PC-3 (cell line): Measurements from ENCODE around the gene FGF1. TPM values are rescaled to one million over a fixed set of nuclear protein-coding genes. Genes with fewer than 3 reads are reported as not detected.

Source experiments
- ATAC-seq: fragments of 200-7000 bp; cut with Tn5 transposase; 2 replicates; pipeline ENCODE4 v1.9.1; 2020; ENCODE audit warnings: mild to moderate bottlenecking, moderate library complexity
- BruUV-seq: library from RNA; stranded (reverse); fragments of 400-500 nt; replicated peaks from 2 replicates; lab custom pipeline; 2021; lab: Mats Ljungman, UMichigan
- CTCF ChIA-PET: fragments of 300-600 bp; sonication (Branson Sonifier 250); formaldehyde crosslinking; loops from one replicate; lab custom pipeline; 2022; ENCODE audit warnings: antibody characterized with exemption; lab: Charles Lee
- POLR2A ChIA-PET: fragments of 300-600 bp; sonication (Branson Sonifier 250); formaldehyde crosslinking; loops from one replicate; lab custom pipeline; 2022; ENCODE audit warnings: antibody characterized with exemption; ENCODE audit not compliant: unreplicated experiment; lab: Charles Lee
- DNase-seq: peaks from one replicate; pipeline ENCODE4 v3.0.0-alpha.2; 2015
- H2AFZ ChIP-seq: fragments of 300-600 bp; sonication (generic); 2 replicates; pipeline ENCODE4 v1.6.0; 2016; ENCODE audit warnings: antibody characterized with exemption, low read length
- H3F3A ChIP-seq: fragments of 300-600 bp; sonication (generic); one replicate; pipeline ENCODE4 v1.6.0; 2017; ENCODE audit warnings: antibody characterized with exemption, low read length, control low read depth, mild to moderate bottlenecking; ENCODE audit not compliant: unreplicated experiment
- H3K27ac ChIP-seq: fragments of 300-600 bp; sonication (generic); 2 replicates; pipeline ENCODE4 v1.5.1; 2016; ENCODE audit warnings: mild to moderate bottlenecking, low read length
- H3K27me3 ChIP-seq: fragments of 300-600 bp; sonication (generic); 2 replicates; pipeline ENCODE4 v1.6.1; 2016; ENCODE audit warnings: low read length, mixed read lengths
- H3K36me3 ChIP-seq: fragments of 300-600 bp; sonication (generic); 2 replicates; pipeline ENCODE4 v1.6.1; 2016; ENCODE audit warnings: low read depth, mixed run types, low read length, mixed read lengths
- H3K4me1 ChIP-seq: fragments of 300-600 bp; sonication (generic); 2 replicates; pipeline ENCODE4 v1.5.1; 2016; ENCODE audit warnings: low read length; ENCODE audit not compliant: insufficient read depth
- H3K4me2 ChIP-seq: fragments of 300-600 bp; sonication (generic); 2 replicates; pipeline ENCODE4 v1.6.0; 2016; ENCODE audit warnings: low read length
- H3K4me3 ChIP-seq: fragments of 300-600 bp; sonication (generic); 2 replicates; pipeline ENCODE4 v1.5.1; 2016; ENCODE audit warnings: mild to moderate bottlenecking, low read length, mixed read lengths
- H3K79me2 ChIP-seq: fragments of 300-600 bp; sonication (generic); 2 replicates; pipeline ENCODE4 v1.6.1; 2017; ENCODE audit warnings: low read length, mixed read lengths
- H3K9ac ChIP-seq: fragments of 300-600 bp; sonication (generic); 2 replicates; pipeline ENCODE4 v1.6.0; 2016; ENCODE audit warnings: mild to moderate bottlenecking, low read length
- H3K9me2 ChIP-seq: fragments of 300-600 bp; sonication (generic); replicated peaks from 2 replicates; pipeline ENCODE4 v1.6.1; 2016; ENCODE audit warnings: mixed run types, low read length, mixed read lengths
- H3K9me3 ChIP-seq: fragments of 300-600 bp; sonication (generic); 2 replicates; pipeline ENCODE4 v1.6.1; 2016; ENCODE audit warnings: low read length, mixed read lengths
- H4K20me1 ChIP-seq: fragments of 300-600 bp; sonication (generic); 2 replicates; pipeline ENCODE4 v1.6.1; 2016; ENCODE audit warnings: low read length, mixed read lengths
- EZH2 ChIP-seq: fragments of 300-600 bp; sonication (generic); IDR thresholded peaks from one replicate; pipeline ENCODE4 v1.6.1; 2017; ENCODE audit warnings: antibody characterized with exemption, mild to moderate bottlenecking, low read length; ENCODE audit not compliant: unreplicated experiment
- EZH2phosphoT487 ChIP-seq: fragments of 300-600 bp; sonication (generic); IDR thresholded peaks from 2 replicates; pipeline ENCODE4 v1.6.1; 2018; ENCODE audit warnings: mild to moderate bottlenecking, antibody characterized with exemption, low read length, borderline replicate concordance
- intact Hi-C: fragments of 100-400 bp; cut with micrococcal nuclease; formaldehyde crosslinking; loops from 2 replicates; pipeline ENCODE4 v1.9.0; 2023
- total RNA-seq: library from RNA; depleted of rRNA; stranded (reverse); fragments of >200 nt; gene quantifications from 2 replicates; pipeline ENCODE4 v1.2.3, GENCODE V29; 2014
- TF ChIP-seq, protein P1 (sequence below): fragments of 300-600 bp; sonication (generic); conservative IDR thresholded peaks from 2 replicates; pipeline ENCODE4 v1.5.1; 2017; ENCODE audit warnings: antibody characterized with exemption, low read depth, mild to moderate bottlenecking, low read length

Gene FGF1
- total RNA-seq, 1 experiment from 2014 or later, result 1.5 TPM

DNA sequence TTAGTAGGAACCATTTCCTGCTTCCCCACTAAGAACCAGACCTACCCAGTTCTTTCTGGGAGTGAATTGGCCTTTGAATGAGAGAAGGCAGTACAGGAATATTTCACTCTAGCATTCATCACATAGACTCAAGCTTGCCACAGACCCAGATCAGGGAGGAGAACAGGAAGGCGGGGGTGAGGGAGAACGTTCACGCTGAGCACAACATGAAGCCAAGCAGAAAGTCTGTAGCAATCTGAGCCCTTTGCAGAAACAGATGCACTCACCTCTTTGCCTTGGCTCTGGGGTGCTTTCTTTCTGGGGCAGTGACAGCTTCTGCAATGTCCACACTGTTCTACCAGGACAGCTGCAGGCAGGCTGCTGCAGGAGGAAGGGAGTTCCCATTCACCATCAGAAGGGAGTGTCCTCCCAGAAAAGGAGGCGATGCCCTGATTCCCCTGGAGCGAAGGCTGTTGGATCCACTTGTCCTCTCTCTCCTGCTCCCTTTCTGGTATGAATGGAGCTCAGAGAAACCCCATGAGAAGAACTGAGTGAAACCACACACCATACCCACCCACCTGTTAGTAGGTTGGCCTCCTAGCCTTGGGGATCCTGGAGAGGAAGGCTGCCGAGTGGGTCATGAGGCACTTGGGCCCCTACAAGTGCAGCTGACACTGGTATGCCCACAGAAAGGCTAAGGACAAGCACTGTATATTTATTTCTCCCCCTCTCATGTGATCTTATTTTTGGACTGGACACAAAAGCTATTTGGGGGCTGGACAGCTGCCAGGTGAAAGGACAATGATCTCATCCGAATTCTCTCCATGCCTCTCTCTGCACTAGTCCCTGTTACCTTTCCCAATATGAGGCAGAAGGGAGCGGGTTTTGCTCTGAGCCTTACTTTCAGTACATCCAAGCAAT, 11.7 kb upstream of the FGF1 start:
- no peak overlapping the region for H3K27ac ChIP-seq
- no TSS peak for BruUV-seq
- H3K4me1 ChIP-seq, result peaks cover 15% of the 10 kb centered on the region
- no peaks in the 10 kb centered on the region for H3K79me2 ChIP-seq
- TF ChIP-seq EZH2, result no peak
- TF ChIP-seq, protein P1, sequence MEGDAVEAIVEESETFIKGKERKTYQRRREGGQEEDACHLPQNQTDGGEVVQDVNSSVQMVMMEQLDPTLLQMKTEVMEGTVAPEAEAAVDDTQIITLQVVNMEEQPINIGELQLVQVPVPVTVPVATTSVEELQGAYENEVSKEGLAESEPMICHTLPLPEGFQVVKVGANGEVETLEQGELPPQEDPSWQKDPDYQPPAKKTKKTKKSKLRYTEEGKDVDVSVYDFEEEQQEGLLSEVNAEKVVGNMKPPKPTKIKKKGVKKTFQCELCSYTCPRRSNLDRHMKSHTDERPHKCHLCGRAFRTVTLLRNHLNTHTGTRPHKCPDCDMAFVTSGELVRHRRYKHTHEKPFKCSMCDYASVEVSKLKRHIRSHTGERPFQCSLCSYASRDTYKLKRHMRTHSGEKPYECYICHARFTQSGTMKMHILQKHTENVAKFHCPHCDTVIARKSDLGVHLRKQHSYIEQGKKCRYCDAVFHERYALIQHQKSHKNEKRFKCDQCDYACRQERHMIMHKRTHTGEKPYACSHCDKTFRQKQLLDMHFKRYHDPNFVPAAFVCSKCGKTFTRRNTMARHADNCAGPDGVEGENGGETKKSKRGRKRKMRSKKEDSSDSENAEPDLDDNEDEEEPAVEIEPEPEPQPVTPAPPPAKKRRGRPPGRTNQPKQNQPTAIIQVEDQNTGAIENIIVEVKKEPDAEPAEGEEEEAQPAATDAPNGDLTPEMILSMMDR, result no peak
- TF ChIP-seq EZH2phosphoT487, result no peak
- H2AFZ ChIP-seq, result no peak overlapping the region
- 0 out of 2 replicates have a peak overlapping the region, but pooled peaks have one; percentile 17 for H3K4me2 ChIP-seq
- H4K20me1 ChIP-seq, result no peaks in the 10 kb centered on the region
- ChIA-PET POLR2A (no interaction called here), CTCF (interaction anchor here (0.5 to 0.6 kb wide), 2 partner anchors 47 to 185 kb away, joined by 3 read pairs; no protein-coding TSS in a partner anchor)
- DNase-seq (peak; percentile 49), ATAC-seq (no peak)
- no peak overlapping the region for H3K4me3 ChIP-seq
- no peaks in the 10 kb centered on the region for H3K36me3 ChIP-seq
- H3K9ac ChIP-seq, result no peak overlapping the region
- no peaks in the 10 kb centered on the region for H3K9me2 ChIP-seq
- H3K27me3 ChIP-seq, result no peaks in the 10 kb centered on the region
- no peaks in the 10 kb centered on the region for H3F3A ChIP-seq
- intact Hi-C loops, result loop anchor here (2.0 kb wide), 1 partner anchor 545 kb away; no protein-coding TSS in a partner anchor
- H3K9me3 ChIP-seq, result no peaks in the 10 kb centered on the region

DNA sequence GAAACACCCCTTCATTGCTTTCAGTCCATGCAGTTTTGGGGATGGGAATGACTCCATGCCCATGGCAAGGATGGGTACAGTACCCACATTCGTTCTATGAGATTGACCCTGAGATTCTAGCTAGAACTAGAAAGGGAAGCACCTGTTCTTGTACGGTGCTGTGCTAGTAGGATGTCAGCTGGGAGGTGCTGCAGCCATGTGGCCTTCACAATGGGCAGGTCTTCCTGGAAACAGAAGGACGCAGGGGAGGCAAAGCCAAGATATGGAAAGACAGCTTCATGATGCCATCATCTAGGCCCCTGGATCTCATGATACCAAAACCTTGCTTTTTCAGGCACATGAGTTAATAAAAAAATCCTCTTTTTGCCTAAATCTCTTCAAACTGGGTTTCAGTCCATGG, 10.5 kb upstream of the FGF1 start:
- Histone ChIP-seq H3K79me2 (no peaks in the 10 kb centered on the region), H3K36me3 (no peaks in the 10 kb centered on the region), H3F3A (no peaks in the 10 kb centered on the region), H3K27ac (no peak overlapping the region), H3K4me2 (no peak overlapping the region), H3K9me2 (no peaks in the 10 kb centered on the region), H3K9ac (no peak overlapping the region), H3K27me3 (no peaks in the 10 kb centered on the region), H4K20me1 (no peaks in the 10 kb centered on the region), H3K9me3 (no peaks in the 10 kb centered on the region), H2AFZ (no peak overlapping the region), H3K4me3 (no peak overlapping the region), H3K4me1 (peaks cover 15% of the 10 kb centered on the region)
- BruUV-seq, result no TSS peak
- TF ChIP-seq EZH2phosphoT487 (no peak), EZH2 (no peak)
- TF ChIP-seq, protein P1, result no peak
- intact Hi-C loops, result no loop called here
- ChIA-PET CTCF (no interaction called here), POLR2A (no interaction called here)
- no peak for DNase-seq
- ATAC-seq, result no peak
